Stimulated activated CD4-positive, alpha-beta T cell treated with anti-CD3 and anti-CD28 coated beads, Interleukin-4, amount 100 ng/mL, for 4 hours (primary cell): ENCODE measurements around the gene TTC28.
A peak's percentile ranks its signal among the peaks of the same experiment; 100 is the strongest.
"Not testable (repeated sequence)": the region's sequence is repeated elsewhere in the genome, so short reads cannot be mapped to it uniquely, and the experiment has no call there.

Experiments
- DNase-seq, 2 experiments: peaks; one replicate each; pipeline ENCODE4 v3.0.0-alpha.2; 2020

The TTC28 gene

DNA sequence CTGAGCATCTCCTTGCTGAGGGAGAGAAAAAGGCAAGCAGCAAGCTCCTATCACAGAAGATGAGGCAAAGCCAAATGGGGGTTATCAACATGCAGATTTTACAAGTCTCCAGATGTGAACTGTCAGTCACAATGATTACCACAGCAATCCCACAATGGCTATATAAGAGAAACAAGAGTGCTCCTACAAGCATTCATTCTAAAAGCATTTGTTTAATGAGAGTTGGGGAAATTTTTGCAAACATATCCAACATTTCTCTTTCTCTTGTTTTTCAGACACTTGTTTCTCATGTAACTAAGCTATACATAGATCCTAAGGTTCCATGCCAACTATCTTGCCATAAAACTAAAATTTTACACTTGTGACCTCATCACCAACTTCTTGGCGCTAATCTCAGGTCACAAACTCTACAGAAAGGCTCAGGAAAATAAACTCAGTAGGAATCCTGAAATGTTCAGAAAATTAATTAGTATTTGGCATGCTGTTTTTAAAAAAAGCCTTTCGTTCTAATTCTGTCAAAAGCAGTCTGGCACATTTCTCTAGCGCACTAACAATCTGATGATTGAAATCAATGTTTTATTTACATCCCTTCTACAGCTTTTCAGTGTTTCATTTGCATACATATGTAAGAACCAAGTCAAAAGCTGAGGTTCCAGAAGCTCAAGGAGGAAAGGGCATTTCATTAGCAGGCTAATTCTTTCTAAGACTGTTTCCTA, 199.5 kb downstream of the TTC28 start:
- DNase-seq, result no peak

DNA sequence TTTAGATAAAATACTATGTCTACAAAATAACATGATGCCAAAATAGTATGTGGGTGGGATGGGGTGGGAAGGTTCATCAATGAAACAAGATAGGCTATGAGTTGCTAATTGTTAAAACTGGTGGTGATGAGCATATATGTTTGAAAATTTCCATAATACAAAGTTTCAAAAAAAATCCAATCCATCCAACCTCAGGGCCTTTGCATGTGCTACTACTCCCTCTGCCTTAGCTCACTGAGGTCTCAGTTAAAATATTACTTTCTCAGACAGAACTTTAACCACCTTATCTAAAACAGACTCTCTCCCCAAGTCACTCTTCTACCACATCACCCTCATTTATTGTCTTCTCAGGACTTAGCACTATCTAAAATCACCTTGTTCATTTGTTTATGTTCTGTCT, 201.1 kb downstream of the TTC28 start:
- DNase-seq, result no peak

DNA sequence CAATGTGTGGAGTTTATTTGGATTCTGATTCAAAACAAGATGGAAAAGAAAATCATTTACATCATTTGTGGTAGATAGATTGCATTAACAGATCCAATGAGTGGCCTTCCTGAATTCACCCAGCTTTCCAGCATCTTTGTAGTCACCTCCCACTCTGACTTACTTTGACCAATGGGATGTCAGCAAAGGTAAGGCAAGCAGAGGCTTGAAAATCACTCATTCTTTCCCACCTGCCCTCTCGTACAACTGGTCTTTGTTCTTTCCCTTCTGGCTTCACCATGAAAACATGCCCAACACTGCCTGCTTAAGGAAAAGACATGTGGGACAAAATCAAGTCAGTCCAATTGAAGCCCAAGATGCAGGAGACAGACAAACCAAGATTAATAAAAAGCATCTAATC, 202.1 kb downstream of the TTC28 start:
- DNase-seq, result no peak

DNA sequence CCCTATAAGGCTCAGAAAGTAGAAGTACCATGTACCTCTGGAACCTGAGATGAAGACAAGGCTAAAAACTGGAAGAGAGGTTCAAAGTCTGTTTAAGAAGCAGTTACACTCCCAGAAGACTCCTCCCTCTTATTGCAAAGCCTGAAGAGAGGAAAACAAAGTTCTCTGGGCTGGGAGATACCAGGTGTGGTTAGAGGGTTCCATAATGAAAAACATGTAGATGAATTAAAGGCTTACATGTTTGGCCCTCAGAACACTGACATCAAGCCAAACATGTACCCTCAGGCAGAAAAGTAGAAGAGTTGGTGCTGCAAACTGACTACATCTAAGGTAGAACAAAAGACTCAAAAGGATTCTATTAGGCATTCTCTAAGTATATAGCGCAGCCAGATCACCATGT, 205.3 kb downstream of the TTC28 start:
- DNase-seq, result no peak

DNA sequence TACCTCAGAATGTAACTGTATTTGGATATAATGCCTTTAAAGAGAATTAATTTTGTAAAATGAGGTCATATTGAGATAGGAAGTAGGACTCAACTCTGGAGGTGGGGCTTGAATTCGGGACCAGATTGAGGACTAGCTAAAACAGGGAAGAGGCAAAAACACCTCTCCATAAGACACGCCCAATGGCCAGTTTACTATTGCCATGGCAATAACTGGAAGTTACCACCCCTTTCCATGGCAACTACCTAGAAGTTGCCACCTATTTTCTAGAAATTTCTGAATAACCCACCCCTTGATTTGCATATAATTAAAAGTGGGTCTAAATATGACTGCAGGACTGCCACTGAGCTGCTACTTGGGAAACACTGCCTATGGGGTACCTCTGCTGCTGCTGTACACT, 206.4 kb downstream of the TTC28 start:
- DNase-seq, result no peak

DNA sequence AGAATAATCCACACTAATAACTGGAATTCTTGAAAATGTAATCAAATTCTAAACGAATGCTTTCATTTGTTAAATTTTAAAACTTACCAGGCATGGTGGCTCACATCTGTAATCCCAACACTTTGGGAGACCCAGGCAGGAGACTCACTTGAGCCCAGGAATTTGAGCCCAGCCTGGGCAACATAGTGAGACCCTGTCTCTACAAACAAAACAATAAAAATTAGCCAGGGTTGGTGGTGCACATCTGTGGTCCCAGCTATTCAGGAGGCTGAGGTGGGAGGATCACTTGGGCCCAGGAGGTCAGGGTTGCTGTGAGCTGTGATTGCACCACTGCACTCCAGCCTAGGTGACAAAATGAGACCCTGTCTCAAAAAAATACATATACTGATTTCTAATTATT, 212.6 kb downstream of the TTC28 start:
- DNase-seq, result not testable (repeated sequence)

DNA sequence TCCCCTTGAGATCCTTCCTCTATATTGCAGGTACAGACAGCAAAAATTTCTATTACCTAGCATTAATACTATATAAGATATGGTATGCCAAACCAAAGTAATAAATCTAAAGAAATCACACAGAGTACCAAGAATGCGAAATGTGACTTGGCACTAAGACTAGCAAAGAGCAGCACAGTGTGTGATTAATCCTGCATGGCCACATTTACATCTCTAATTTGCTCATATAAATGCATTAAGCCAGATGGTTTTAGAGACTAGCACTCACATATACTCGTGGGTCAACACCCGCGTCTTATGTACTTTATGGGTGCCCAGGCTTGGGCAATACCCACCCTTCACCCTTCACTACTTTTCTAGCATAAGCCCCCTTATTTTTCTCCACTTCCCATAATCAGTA, 213.2 kb downstream of the TTC28 start:
- DNase-seq, result no peak

DNA sequence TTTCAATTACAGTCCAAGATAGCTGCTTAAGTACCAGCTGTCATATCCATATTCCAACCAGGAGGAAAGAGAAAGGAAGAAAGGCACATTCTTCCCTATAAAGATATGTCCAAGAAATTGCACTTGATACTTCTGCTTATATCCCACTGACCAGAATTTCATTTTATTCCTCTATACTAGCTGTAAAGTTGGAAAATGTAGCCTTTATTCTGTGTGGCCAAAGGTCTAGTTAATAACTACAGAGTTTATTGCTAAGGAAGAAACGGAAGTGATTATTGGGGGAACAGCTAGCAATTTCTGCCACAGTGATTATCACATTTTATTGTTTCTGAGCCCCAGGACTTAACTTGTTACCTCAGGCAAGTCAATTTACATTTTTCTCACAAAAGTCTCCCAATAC, 213.8 kb downstream of the TTC28 start:
- DNase-seq, result no peak

DNA sequence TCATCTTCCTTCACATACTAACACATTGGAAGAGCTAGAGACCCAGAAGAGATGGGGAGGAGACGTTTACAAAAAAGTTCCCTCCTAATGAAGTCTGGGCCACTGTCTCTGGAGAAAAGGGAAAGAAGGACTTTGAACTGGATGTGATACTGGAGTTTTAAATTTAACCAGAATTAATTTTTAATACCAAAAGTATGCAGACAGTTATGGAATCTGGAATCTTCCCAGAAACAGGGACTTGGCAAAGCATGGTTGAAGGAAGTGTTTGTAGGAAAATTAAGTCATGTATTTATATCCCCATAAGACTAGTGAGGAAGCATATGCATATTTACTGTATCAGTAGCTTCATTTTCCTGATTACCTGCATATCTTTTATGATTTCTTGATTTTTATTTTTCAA, 215.5 kb downstream of the TTC28 start:
- DNase-seq, result no peak

DNA sequence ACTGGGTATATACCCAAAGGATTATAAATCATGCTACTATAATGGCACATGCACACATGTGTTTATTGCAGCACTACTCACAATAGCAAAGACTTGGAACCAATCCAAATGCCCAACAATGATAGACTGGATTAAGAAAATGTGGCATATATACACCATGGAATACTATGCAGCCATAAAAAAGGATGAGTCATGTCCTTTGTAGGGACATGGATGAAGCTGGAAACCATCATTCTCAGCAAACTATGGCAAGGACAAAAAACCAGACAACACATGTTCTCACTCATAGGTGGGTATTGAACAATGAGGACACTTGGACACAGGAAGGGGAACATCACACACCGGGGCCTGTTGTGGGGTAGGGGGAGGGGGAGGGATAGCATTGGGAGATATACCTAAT, 216.2 kb downstream of the TTC28 start:
- DNase-seq, result not testable (repeated sequence)

DNA sequence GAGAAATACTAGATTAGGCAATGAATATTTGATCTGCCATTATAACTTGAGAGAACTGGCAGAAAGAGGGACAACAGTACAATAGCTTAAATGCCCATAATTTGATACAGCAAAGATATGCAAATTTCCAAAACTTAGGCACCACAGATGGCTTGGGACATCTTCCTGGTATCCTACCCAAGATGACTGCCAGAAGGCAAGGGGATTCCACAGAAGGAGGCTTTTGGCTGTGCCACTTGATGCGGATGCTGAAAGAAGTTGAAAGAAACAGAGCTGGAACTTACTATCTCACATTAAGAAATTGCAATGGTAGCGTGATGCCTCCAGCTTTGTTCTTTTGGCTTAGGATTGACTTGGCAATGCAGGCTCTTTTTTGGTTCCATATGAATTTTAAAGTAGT, 216.7 kb downstream of the TTC28 start:
- DNase-seq, result no peak

DNA sequence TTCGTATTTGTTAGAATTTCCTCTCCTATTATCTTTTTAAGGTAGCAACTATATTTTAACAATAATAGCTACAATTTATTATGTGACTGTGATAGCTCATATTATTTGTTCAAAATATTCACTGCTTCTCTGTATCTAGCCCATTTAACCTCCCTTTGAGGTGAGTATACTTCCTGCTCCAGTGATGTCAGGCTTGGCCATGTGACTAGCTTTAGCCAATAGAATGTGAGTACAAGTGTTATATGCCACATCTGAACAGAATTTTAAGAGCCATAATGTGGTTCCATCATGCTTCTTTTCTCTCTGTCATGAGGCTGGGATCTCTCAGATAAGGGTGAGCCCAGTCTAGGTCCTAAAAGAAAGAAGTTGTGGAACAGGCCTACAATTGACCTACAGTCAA, 217.6 kb downstream of the TTC28 start:
- no peak for DNase-seq

DNA sequence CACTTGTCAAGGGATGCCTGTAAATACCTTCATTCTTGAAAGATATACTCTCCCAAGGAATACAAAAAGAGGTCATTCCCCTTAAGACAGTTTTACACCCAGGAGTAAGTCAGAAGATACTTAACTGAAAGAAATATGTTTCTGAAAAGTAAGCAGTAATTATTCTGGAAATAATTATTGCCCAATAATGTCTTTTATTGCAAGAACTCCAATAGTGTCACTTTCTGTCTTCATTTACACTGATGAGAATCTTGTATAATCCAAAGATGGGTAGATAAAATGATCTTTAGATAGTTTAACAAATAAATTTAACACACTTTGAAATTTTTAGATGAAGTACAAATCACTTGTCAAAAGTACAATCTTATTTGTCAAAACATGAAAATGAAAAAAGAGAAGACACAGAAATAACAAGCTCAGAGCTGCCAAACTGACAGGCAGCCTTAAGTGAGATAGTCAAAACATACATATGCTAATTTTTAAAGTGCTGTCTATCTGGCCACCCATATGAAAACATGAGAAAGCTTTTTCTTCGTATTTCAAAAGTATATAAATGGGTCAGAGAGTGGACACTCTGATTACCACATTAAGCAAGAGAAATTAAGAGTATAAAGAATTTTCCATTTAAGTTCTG, 225.1 kb downstream of the TTC28 start:
- DNase-seq, result no peak

DNA sequence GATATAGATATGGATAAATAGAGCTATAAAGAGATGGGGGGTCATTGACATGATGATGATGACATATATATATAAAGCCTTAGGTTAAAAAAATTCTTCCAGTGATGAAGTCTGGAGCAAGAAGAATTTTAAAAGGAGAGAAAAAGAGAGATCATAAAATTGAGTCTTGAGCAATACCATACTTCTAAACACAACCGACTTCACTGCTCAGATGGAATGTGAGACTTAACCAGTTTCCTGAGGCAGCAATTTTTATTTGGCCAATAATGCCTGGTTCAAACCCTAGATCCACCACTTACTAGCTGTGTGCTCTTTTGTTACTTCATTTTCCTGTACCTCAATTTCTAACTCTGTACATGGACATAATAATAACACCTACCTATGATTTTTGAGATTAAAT, 229.5 kb downstream of the TTC28 start:
- no peak for DNase-seq

DNA sequence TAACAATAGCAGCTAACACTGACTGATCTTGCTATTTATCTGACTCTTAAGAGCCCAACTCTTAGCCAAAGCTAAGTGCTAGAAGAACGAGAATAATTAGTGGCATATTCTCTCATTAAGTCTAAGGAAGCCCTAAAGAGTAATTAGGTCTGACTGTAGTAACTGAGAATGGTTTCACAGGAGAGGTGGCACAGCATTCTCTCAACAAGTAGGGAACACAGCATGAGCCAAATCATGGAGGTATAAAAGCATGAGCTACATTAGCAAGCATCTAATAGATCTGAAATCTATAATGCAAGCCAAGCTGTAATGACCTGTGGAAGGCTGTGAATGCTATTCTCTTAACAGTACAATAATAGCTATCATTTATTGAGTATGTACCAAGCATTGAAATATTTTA, 230.6 kb downstream of the TTC28 start:
- no peak for DNase-seq

DNA sequence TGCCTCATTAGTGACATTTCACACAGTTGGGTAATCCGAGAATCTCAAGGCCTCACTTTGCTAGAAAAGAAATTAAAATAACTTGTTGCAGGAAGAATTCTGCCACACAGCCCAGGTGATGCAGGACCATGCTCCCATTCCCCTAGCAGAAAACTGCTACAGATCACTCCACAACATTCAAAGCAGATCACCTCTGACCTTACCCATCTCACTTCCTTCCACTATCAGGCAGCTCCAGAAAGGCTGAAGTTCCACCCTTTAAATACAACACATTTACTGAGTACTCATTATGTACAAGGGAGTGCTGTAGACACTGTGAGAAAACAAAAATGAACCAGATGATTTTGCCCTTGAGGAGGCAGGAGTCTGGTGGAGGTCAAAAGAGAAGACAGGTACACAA, 231.0 kb downstream of the TTC28 start:
- DNase-seq, result no peak

DNA sequence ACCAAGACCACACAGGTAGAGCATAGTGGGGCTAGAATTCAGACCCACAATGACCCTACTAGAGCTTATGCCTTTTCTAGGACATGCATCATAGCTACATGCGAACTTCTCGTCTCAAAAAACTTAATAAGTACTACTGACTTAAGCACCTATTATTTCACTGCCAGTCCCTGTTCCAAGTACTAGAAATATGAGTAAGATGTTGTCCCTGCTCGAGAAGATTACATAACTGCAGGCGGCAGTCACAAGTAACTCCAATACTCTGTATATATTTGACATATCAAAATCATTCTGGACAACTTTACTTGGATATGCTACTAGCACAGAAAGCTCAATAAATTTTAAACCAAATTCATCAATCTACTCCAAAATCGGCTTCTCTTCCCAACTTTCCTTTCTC, 235.0 kb downstream of the TTC28 start:
- DNase-seq, result no peak

DNA sequence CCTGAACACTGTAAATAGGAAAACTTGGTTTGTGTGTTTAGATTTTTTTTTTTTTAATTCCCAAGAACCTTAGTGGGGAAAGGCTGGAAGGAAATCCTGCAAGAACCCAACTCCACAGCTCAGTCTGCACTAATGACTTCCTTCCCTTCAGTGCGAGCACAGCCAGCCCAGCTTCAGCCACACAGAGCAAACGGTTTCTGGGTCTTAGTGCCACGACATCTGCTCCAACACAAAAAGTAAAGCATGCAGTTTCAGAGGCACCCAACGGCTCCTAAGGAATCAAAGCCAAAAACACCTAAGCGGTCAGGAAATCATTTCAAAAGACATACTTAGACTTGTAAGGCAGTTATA, 236.1 kb downstream of the TTC28 start:
- DNase-seq, result peak in 1 of 2 experiments; percentile 20

DNA sequence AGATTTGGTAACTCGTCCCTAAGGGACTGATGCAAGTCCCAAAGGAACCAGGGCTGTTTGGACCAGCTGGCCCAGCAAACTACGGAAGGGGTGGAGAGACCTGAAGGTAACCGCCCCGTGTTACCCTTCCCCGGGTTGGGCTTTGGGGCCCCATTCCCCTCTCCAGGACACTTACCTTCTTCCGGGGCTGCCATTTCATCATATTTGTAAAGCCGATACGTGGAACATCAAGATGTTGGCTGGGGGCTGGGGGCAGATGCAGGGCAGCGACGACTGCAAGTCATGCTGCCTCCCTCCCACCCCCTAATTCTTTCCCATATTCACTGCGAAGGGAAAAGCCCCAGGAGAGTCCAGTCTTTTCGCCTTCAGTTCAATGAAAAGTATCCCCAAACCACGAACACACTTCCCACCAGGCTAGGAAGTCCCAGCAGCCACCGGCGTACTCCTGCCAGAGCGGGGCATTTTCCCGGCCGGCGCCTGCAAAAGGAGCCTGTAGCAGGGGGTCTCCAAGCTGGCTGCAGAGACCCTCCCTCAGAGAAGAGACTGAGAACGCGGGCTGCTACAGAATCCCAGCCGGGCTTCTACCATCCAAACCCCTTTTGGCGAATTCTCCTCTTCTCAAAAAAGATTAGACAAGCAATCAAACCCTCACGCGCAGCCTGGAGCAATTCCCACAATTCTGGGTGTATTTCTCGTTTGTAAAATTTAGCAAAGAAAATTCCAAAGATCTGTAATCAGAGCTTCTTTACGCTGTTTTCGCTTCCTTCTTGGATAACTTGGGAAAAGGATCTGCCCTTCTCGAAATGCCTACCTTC, 236.7 kb downstream of the TTC28 start:
- DNase-seq, result peak in 1 of 2 experiments; percentile 4

DNA sequence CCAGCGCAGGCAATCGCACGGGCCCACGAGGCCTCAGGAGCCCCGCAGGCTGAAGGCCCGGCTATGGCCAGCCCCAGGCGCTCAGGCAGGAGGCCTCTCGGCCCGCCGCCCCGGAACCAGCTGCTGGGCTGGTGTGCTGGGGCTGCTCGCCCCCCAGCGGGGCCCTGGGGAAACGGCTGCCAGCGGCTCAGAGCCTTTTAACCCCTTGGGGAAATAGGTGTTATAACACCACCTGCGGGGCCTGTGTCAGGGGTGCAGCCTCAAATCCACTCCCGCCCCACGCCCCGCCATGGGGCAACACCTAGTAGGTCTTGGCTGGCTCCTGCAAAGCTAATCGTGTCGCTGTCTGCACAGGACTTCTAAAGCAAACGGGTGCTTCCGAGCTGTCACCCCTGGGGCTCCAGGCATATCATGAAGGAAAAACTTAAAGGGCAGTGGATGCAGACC, 237.4 kb downstream of the TTC28 start:
- peak; percentile 61 to 63 for DNase-seq

DNA sequence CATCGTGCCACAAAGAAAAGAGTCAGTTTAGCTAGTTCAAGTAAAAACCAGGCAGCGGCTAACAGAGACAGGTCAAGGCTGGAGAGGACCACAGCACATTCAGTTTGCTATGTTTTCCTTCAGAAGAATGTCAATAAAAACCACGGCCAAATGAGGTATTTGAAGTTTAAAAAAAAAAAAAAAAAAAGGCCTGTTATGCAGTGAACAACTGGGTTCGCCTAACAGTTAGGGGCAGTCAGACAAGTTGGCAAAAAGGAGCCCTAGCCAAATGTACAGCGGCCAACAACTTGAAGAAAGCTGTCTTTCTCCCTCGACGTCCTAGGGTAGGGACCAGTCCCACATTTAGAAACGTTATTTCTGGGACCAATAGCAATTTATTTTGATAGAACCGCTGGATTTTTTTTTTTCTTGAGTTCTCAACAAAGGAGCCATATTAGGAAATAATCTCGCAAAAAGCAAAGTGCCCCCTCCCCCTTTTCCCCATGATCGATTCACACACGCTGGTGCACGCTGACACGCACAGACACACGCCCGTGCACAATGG, 237.8 kb downstream of the TTC28 start:
- no peak for DNase-seq

DNA sequence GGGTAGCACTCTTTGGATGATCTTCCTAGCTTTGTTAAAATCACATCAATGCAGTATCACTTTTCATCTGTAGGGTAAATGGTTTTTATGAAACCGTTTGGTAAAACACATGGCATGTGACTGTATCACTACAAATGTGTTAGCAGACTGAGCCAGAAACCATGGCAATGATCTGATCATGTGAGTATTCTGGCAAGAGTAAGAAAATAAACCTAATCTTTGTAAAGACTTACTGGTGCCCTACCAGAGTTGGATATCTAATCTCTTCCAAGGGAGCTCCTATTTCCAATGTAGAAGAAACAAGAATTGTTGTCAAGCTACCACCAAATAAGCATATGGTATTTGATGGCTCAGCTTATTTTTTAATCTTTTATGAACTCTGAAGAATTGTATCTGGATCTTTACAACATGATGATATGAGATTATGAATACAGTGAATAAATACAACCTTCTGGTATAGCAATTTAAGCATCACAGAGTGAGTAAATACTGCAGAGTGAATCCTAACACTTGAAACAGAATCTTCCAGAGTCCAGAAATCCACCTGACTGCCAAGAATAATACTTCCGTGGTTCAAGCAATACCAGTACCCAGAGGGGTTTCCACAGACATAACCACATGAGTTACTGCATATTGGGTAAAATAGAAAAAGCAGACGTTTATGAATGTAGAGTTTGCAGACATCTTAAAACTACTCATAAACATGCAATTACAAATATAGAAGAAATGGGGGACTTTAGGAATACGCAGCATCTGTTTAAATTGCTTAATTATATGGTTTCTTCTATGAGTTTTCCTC, 238.8 kb downstream of the TTC28 start:
- DNase-seq, result no peak

DNA sequence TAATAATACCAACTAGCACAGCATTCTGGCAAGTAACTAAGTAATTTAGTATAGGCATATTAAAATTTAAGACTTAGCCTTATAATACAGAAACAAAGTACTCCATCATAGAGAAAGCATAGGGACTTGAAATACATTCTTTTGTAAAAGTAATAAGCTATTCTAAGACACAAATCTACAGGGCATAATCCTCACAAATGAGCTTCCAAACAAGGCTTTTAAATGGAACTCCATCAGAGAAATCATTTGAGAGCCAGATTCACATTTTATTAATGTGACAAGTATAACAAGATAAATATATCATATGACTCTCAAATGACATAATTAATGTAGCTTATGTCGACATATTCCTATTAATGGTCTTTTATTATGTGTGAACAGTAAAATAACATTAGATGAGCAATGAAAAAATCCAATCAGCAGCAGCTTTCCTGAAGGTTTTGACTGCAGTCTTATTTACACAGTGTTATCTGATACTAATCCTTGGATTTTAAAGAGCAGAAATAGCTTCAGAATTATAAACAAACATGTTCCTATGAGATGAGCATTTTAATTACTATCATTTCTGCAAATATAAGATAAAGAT, 241.4 kb downstream of the TTC28 start:
- DNase-seq, result no peak
